T-cell (primary cell): ENCODE results near the gene FSHR. TPM values are rescaled to one million over a fixed set of nuclear protein-coding genes. Genes with fewer than 3 reads are reported as not detected.

ENCODE experiments used
- ATAC-seq, 4 experiments: fragments of 200-7000 bp in 3 of 4; fragments of 150-1000 bp in 1 of 4; cut with Tn5 transposase; replicated peaks in 1 of 4; 1 replicate in 3 of 4; 2 replicates in 1 of 4; pipeline ENCODE4 v1.10.0; 2021; ENCODE audit warnings: moderate library complexity in 3 of 4, mild to moderate bottlenecking in 2 of 4, moderate number of reproducible peaks in 1 of 4
- CTCF ChIA-PET, 2 donors: fragments of 300-600 bp; sonication (Branson Sonifier 250); formaldehyde crosslinking; loops; one replicate each; lab custom pipeline; 2022; ENCODE audit warnings: antibody characterized with exemption in 2 of 2; lab: Charles Lee
- POLR2A ChIA-PET, 2 donors: fragments of 300-600 bp; sonication (Branson Sonifier 250); formaldehyde crosslinking; loops; one replicate each; lab custom pipeline; 2022; ENCODE audit warnings: antibody characterized with exemption in 2 of 2; lab: Charles Lee
- DNase-seq, 35 experiments: peaks; one replicate each; pipeline versions ENCODE4 v3.0.0 to v3.0.0-alpha.2; 2013 to 2023
- H3K27ac ChIP-seq: one replicate; pipeline ENCODE4 v1.5.1; 2013; ENCODE audit warnings: low read length
- H3K27me3 ChIP-seq, 2 experiments: replicated peaks in 1 of 2; 1 replicate in 1 of 2; 2 replicates in 1 of 2; pipeline versions ENCODE4 v1.6.1 to v1.7.0; 2013; ENCODE audit warnings: low read length in 1 of 2, mixed read lengths in 1 of 2; ENCODE audit not compliant: control insufficient read depth in 2 of 2, insufficient read depth in 2 of 2; ENCODE audit errors: extremely low read depth in 1 of 2
- H3K36me3 ChIP-seq, 2 donors: 1 replicate in 1 of 2; 2 replicates in 1 of 2; pipeline versions ENCODE4 v1.6.1 to v1.7.0; 2013; ENCODE audit warnings: low read length in 1 of 2; ENCODE audit not compliant: control insufficient read depth in 2 of 2, insufficient read depth in 1 of 2; ENCODE audit errors: extremely low read depth in 1 of 2
- H3K4me1 ChIP-seq, 2 experiments: 1 replicate in 1 of 2; 2 replicates in 1 of 2; pipeline versions ENCODE4 v1.6.1 to v1.7.0; 2013; ENCODE audit warnings: low read length in 2 of 2, mixed read lengths in 1 of 2; ENCODE audit not compliant: insufficient read depth in 2 of 2, control insufficient read depth in 1 of 2; ENCODE audit errors: extremely low read depth in 1 of 2
- H3K4me3 ChIP-seq, 2 donors: 1 replicate in 1 of 2; 2 replicates in 1 of 2; pipeline versions ENCODE4 v1.5.1 to v1.7.0; 2013; ENCODE audit warnings: mild to moderate bottlenecking in 2 of 2, low read length in 1 of 2, moderate library complexity in 1 of 2; ENCODE audit not compliant: control insufficient read depth in 1 of 2; ENCODE audit errors: extremely low read depth in 1 of 2
- H3K9me3 ChIP-seq: 2 replicates; pipeline ENCODE4 v1.7.0; 2013
- H3K27ac Mint-ChIP-seq, 2 donors: one replicate each; pipeline ENCODE4 v1.8.0; 2020 to 2021; ENCODE audit warnings: mild to moderate bottlenecking in 2 of 2, mixed read lengths in 2 of 2
- H3K27me3 Mint-ChIP-seq, 2 donors: one replicate each; pipeline ENCODE4 v1.8.0; 2021 to 2022; ENCODE audit warnings: mixed read lengths in 2 of 2
- H3K36me3 Mint-ChIP-seq: one replicate; pipeline ENCODE4 v1.8.0; 2021; ENCODE audit warnings: mixed read lengths
- H3K4me1 Mint-ChIP-seq, 3 donors: one replicate each; pipeline ENCODE4 v1.8.0; 2020 to 2022; ENCODE audit warnings: mixed read lengths in 3 of 3, mild to moderate bottlenecking in 1 of 3
- H3K4me3 Mint-ChIP-seq, 3 donors: one replicate each; pipeline ENCODE4 v1.8.0; 2020 to 2022; ENCODE audit warnings: mild to moderate bottlenecking in 3 of 3, mixed read lengths in 3 of 3, moderate library complexity in 3 of 3
- H3K9me3 Mint-ChIP-seq, 3 donors: one replicate each; pipeline ENCODE4 v1.8.0; 2020 to 2022; ENCODE audit warnings: mixed read lengths in 3 of 3
- WGBS: methylation state at CpG from one replicate; pipeline ENCODE4 v1.1.5; 2013; ENCODE audit warnings: missing lambda C conversion rate; ENCODE audit not compliant: insufficient coverage; 5-methylcytosine and 5-hydroxymethylcytosine counted together
- total RNA-seq, 35 experiments: library from RNA in 6 of 35; stranded (reverse) in 6 of 35; fragments of 120-200 nt in 1 of 35; gene quantifications; one replicate each; pipeline versions ENCODE4 v1.2.1 to v1.2.4 and lab custom pipeline; 2013 to 2026

FSHR gene
- total RNA-seq, 5 donors from 2014 or later (not counting 1 experiment from before 2014, with no cell fraction given): not detected

DNA sequence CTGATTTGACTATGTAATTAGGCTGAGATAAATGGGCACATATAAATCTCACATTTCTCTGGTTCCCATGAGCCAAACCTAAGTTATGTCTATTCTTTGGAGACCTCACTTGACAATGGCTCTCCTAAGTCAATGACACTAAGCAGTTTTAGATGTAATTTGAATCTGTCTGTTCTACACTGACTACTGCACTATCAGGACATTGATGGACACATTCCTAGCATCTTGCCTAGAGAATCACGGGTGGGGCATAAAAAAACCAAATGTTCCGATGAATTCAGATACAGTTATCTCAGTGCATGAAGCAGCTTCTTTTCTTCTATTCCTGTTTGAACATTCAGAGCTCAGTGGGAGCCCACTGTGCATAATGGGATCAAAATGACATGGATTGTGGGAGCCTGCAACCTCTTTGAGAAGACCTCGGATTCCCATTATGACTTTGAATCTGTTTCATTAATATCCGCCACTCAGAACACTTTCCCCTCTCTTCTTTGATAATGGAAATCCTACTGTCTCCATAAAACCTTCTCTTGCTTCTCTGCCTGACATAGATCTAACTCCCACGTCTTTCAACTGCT, 110.8 kb downstream of the FSHR start:
- peaks cover 0 to 4% (median 3%) of the 10 kb centered on the region in 3 donors for H3K9me3 Mint-ChIP-seq
- Histone ChIP-seq H3K27me3 (no peaks in the 10 kb centered on the region), H3K36me3 (no peaks in the 10 kb centered on the region), H3K4me3 (no peak overlapping the region), H3K27ac (no peak overlapping the region), H3K4me1 (no peaks in the 10 kb centered on the region), H3K9me3 (no peaks in the 10 kb centered on the region)
- DNase-seq: no peak
- H3K4me1 Mint-ChIP-seq: no peaks in the 10 kb centered on the region
- CTCF ChIA-PET: no interaction called here
- no peaks in the 10 kb centered on the region for H3K36me3 Mint-ChIP-seq
- no peak for ATAC-seq
- 81% methylated on average over 4 of the region's 5 CpGs for WGBS
- H3K4me3 Mint-ChIP-seq: no peak overlapping the region
- H3K27me3 Mint-ChIP-seq: no peaks in the 10 kb centered on the region
- no peak overlapping the region for H3K27ac Mint-ChIP-seq
- POLR2A ChIA-PET: no interaction called here

- no CpG with 5 or more reads among the region's 1 CpG for WGBS
- DNase-seq (no peak), ATAC-seq (no peak)
- Mint-ChIP-seq H3K4me3 (no peak overlapping the region), H3K36me3 (no peaks in the 10 kb centered on the region), H3K27ac (no peak overlapping the region), H3K4me1 (no peaks in the 10 kb centered on the region), H3K9me3 (peaks cover 0 to 4% (median 3%) of the 10 kb centered on the region in 3 donors), H3K27me3 (no peaks in the 10 kb centered on the region)
- no peaks in the 10 kb centered on the region for H3K9me3 ChIP-seq
- H3K4me3 ChIP-seq: no peak overlapping the region
- H3K27ac ChIP-seq: no peak overlapping the region
- ChIA-PET POLR2A (no interaction called here), CTCF (no interaction called here)
- H3K4me1 ChIP-seq: no peaks in the 10 kb centered on the region
- no peaks in the 10 kb centered on the region for H3K36me3 ChIP-seq
- no peaks in the 10 kb centered on the region for H3K27me3 ChIP-seq
Observed at GRCh38 chr2:49042488-49042887, 111.8 kb downstream of the FSHR start.

GRCh38 chr2:49041061-49041460, 113.3 kb downstream of the FSHR start:
- Histone ChIP-seq H3K27ac (no peak overlapping the region), H3K36me3 (no peaks in the 10 kb centered on the region), H3K4me1 (no peaks in the 10 kb centered on the region), H3K9me3 (no peaks in the 10 kb centered on the region), H3K4me3 (no peak overlapping the region), H3K27me3 (no peaks in the 10 kb centered on the region)
- Mint-ChIP-seq H3K36me3 (no peaks in the 10 kb centered on the region), H3K27me3 (no peaks in the 10 kb centered on the region), H3K27ac (no peak overlapping the region), H3K9me3 (peaks cover 0 to 4% (median 3%) of the 10 kb centered on the region in 3 donors), H3K4me3 (no peak overlapping the region), H3K4me1 (no peaks in the 10 kb centered on the region)
- ChIA-PET POLR2A (no interaction called here), CTCF (no interaction called here)
- no peak for DNase-seq
- ATAC-seq: no peak
- 60% methylated on average over 1 of the region's 4 CpGs for WGBS

GRCh38 chr2:49037197-49037596, 117.1 kb downstream of the FSHR start:
- H3K36me3 Mint-ChIP-seq: no peaks in the 10 kb centered on the region
- H3K4me3 Mint-ChIP-seq: no peak overlapping the region
- ATAC-seq (no peak), DNase-seq (no peak)
- no peak overlapping the region for H3K27ac Mint-ChIP-seq
- H3K4me1 Mint-ChIP-seq: no peaks in the 10 kb centered on the region
- Histone ChIP-seq H3K27ac (no peak overlapping the region), H3K4me3 (no peak overlapping the region), H3K27me3 (no peaks in the 10 kb centered on the region), H3K4me1 (no peaks in the 10 kb centered on the region), H3K36me3 (no peaks in the 10 kb centered on the region), H3K9me3 (no peaks in the 10 kb centered on the region)
- POLR2A ChIA-PET: no interaction called here
- peaks cover 0 to 5% of the 10 kb centered on the region in 2 donors for H3K27me3 Mint-ChIP-seq
- CTCF ChIA-PET: no interaction called here
- H3K9me3 Mint-ChIP-seq: peaks cover 0 to 4% (median 3%) of the 10 kb centered on the region in 3 donors

- H3K36me3 ChIP-seq: no peaks in the 10 kb centered on the region
- DNase-seq: no peak
- no peaks in the 10 kb centered on the region for H3K9me3 ChIP-seq
- Mint-ChIP-seq H3K36me3 (no peaks in the 10 kb centered on the region), H3K27ac (no peak overlapping the region), H3K9me3 (peaks cover 0 to 3% (median 3%) of the 10 kb centered on the region in 3 donors), H3K4me1 (no peaks in the 10 kb centered on the region), H3K4me3 (no peak overlapping the region), H3K27me3 (peaks cover 0 to 5% of the 10 kb centered on the region in 2 donors)
- H3K4me1 ChIP-seq: no peaks in the 10 kb centered on the region
- H3K4me3 ChIP-seq: no peak overlapping the region
- no peaks in the 10 kb centered on the region for H3K27me3 ChIP-seq
- WGBS: no CpG with 5 or more reads among the region's 1 CpG
- CTCF ChIA-PET: no interaction called here
- H3K27ac ChIP-seq: no peak overlapping the region
- no peak for ATAC-seq
- POLR2A ChIA-PET: no interaction called here
Observed at GRCh38 chr2:49035481-49035880, 118.8 kb downstream of the FSHR start.

DNA sequence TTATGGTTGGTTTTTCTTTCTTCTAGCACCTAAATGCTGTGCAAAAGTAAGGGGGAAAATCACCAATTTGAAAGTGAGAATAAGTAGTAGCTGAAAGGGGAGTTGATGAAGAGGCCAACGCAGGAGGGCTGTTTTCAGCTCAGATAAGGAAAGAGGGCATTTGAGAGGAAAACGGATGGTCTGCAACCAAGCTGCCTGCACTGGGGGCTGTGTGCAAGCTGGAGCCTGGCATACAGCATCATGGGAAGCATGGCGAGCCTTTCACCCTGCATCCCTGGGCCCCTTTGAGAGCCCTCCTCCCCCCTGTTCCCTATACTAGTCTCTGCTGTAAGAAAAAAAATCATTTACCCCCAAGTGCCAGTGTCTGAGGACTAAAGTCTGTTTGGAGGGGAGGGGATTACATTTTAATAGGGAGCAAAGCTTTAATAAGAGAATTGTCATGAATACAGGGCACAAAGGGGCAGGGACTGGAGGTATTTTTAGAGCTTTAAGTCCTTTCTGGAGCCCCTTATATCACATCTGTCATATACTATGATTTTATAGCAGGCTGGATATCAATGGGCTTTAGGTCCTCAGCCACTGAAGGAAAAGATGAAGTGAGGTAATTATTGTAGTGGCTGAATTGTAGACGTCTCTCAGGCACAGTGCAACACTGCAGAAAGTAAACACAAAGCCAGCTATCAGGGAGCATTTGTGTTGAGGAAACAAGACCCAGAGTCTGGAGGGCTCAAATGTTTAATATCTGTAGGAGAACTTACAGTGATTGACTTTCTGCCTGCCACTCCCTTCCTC, 120.7 kb downstream of the FSHR start:
- Mint-ChIP-seq H3K9me3 (peaks cover 0 to 3% (median 0%) of the 10 kb centered on the region in 3 donors), H3K27me3 (peaks cover 0 to 5% of the 10 kb centered on the region in 2 donors), H3K4me3 (no peak overlapping the region), H3K27ac (no peak overlapping the region), H3K4me1 (no peaks in the 10 kb centered on the region), H3K36me3 (no peaks in the 10 kb centered on the region)
- no peaks in the 10 kb centered on the region for H3K36me3 ChIP-seq
- H3K9me3 ChIP-seq: no peaks in the 10 kb centered on the region
- DNase-seq (no peak), ATAC-seq (no peak)
- no peaks in the 10 kb centered on the region for H3K27me3 ChIP-seq
- no peak overlapping the region for H3K27ac ChIP-seq
- POLR2A ChIA-PET: no interaction called here
- 70% methylated on average over 1 of the region's 4 CpGs for WGBS
- CTCF ChIA-PET: no interaction called here
- no peaks in the 10 kb centered on the region for H3K4me1 ChIP-seq
- H3K4me3 ChIP-seq: no peak overlapping the region
